Dendritic cell treated with granulocyte-macrophage colony-stimulating factor and Interleukin-4, amounts not matched to agents 40 ng/mL and 50 ng/mL, for 4 days (primary cell): ENCODE results near the gene NAA35.
"Not testable (repeated sequence)": the region's sequence is repeated elsewhere in the genome, so short reads cannot be mapped to it uniquely, and the experiment has no call there.

Experiments
- H3K27ac Mint-ChIP-seq: one replicate; pipeline ENCODE4 v1.8.0; 2022; ENCODE audit warnings: mild to moderate bottlenecking, mixed read lengths
- H3K27me3 Mint-ChIP-seq: one replicate; pipeline ENCODE4 v1.8.0; 2022; ENCODE audit warnings: mild to moderate bottlenecking, mixed read lengths
- H3K36me3 Mint-ChIP-seq: one replicate; pipeline ENCODE4 v1.8.0; 2022; ENCODE audit warnings: low read depth, mixed read lengths
- H3K4me1 Mint-ChIP-seq: one replicate; pipeline ENCODE4 v1.8.0; 2022; ENCODE audit warnings: low read depth, mixed read lengths
- H3K4me3 Mint-ChIP-seq: one replicate; pipeline ENCODE4 v1.8.0; 2022; ENCODE audit warnings: mild to moderate bottlenecking, moderate library complexity, mixed read lengths
- H3K9me3 Mint-ChIP-seq: one replicate; pipeline ENCODE4 v1.8.0; 2022; ENCODE audit warnings: mixed read lengths
- intact Hi-C: fragments of 100-400 bp; cut with micrococcal nuclease; formaldehyde crosslinking; loops from one replicate; pipeline ENCODE4 v1.15.0; 2022

The NAA35 gene

DNA sequence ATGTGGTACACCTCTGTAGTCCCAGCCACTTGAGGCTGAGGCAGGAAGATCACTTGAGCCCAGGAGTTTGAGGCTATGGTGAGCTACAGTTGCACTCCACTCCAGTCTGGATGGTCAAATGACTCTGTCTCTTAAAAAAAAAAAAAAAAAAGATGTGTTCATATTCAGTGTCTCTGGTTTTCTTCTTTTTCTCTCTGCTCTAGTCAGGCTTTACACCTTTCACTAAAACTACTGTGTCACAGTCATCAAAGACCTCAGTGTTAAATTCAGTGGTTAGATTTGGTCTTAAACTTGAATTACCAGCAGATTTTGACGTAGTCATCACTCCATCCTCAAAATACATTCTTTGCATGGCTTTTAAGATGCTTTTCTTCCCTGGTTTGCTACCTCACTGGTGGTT is 28.8 kb downstream of the NAA35 start:
- Mint-ChIP-seq H3K36me3 (peaks cover 82% of the 10 kb centered on the region), H3K9me3 (no peaks in the 10 kb centered on the region)
- intact Hi-C loops: no loop called here

DNA sequence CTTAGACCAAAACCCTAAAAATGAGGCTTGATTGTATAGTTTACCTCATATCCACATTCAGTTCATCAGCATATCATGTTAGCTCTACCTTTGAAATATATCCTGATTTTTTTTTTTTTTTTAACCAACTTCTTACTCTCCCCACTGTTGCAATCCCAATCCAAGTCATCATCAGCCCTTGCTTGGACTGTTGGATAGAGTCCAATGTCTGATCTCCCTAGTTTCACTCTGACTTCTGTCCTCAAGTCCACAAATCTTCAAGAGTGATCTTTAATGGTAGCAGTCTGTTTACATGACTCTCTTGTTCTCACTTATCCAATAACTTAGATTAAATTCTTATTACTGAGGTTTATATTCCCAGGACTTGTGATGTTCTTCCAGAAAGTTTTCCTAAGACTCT is 30.8 kb downstream of the NAA35 start:
- H3K27ac Mint-ChIP-seq: no peak overlapping the region
- intact Hi-C loops: no loop called here
- no peak overlapping the region for H3K4me3 Mint-ChIP-seq
- H3K36me3 Mint-ChIP-seq: peaks cover 74% of the 10 kb centered on the region
- peaks cover 9% of the 10 kb centered on the region for H3K4me1 Mint-ChIP-seq
- no peaks in the 10 kb centered on the region for H3K9me3 Mint-ChIP-seq
- no peaks in the 10 kb centered on the region for H3K27me3 Mint-ChIP-seq

More for the DNA sequence above, 28.8 kb downstream of the NAA35 start:
- no peak overlapping the region for H3K4me3 Mint-ChIP-seq
- no peaks in the 10 kb centered on the region for H3K27me3 Mint-ChIP-seq
- no peak overlapping the region for H3K27ac Mint-ChIP-seq
- H3K4me1 Mint-ChIP-seq: peaks cover 9% of the 10 kb centered on the region

DNA sequence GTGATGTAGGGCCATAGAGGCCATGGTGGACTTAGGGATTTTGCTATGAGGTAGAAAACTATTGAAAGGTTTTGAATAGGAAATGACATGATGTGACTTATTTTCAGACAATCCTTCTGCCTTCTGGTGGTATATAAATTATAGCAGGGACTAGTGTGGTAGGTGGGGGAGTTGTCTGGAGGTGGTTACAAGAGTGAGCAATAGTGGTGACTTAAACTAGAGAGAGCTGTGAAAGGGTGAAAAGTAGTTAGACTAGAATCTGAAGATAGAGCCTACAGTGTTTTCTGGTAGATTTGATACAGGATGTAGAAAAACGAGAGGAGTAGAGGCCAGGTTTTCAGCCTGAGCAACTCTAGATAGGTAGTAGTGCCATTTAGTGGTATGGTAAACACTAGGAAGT is 32.3 kb downstream of the NAA35 start:
- intact Hi-C loops: no loop called here
- Mint-ChIP-seq H3K27ac (no peak overlapping the region), H3K9me3 (no peaks in the 10 kb centered on the region), H3K4me1 (peaks cover 9% of the 10 kb centered on the region), H3K27me3 (no peaks in the 10 kb centered on the region), H3K4me3 (no peak overlapping the region), H3K36me3 (peaks cover 67% of the 10 kb centered on the region)

DNA sequence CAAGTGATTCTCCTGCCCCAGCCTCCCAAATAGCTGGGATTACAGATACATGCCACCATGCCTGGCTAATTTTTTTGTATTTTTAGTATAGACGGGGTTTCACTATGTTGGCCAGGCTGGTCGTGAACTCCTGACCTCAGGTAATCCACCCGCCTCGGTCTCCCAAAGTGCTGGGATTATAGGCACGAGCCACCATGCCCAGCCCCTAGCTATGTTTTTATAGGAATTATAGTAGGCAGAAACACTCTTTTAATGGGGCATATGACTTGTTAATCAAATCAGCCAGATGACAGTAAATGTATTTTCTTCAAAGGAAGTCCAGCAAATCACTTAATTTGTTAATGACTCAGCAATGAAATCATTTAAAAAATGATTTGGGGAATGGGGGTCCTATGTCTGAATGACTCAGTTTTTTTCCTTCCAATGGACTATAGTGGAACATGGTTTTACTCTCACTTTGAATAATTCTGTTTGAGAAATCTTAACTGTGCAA is 33.2 kb downstream of the NAA35 start:
- H3K9me3 Mint-ChIP-seq, intact Hi-C loops, H3K27ac Mint-ChIP-seq, H3K4me1 Mint-ChIP-seq, H3K27me3 Mint-ChIP-seq, H3K4me3 Mint-ChIP-seq: not testable (repeated sequence)
- peaks cover 68% of the 10 kb centered on the region for H3K36me3 Mint-ChIP-seq

DNA sequence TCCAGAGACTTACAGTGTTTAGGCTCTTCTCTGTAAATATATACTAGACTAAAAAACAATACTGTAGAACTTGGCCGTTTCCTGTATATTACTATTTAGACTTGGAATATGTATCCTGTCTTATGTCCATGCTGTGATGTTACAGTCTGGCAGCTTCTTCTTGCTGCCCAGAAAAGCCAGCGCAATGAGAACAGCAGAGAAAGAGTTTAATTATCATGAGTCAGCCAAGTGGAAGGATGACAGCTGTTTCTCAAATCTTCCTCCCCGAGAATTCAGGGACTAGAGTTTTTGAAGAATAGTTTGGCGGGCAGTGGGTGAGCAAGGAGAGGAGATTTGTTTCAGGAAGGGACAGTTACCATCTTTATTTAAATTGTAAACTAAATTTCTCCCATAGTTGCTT is 37.5 kb downstream of the NAA35 start:
- Mint-ChIP-seq H3K27ac (no peak overlapping the region), H3K27me3 (no peaks in the 10 kb centered on the region), H3K4me1 (no peaks in the 10 kb centered on the region), H3K9me3 (no peaks in the 10 kb centered on the region), H3K36me3 (peaks cover 70% of the 10 kb centered on the region), H3K4me3 (no peak overlapping the region)
- intact Hi-C loops: no loop called here

DNA sequence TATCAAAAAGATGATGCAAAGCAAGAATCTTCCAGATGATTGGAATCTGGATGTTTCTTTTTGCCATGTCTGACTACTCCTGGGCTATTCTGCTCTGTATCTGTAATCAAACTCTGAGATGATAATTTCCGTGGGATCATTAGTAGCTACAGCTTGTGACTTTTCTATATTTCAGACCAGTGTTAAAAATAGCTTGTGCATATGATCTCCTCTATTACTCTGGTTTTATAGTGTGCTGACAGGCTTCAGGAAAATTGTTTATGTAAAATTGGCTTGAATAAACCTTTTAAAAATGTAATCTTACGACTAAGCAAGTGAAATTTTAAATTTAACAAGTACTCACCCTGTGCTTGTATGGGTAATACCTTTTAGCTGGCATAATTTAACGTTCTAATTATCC is 40.4 kb downstream of the NAA35 start:
- H3K9me3 Mint-ChIP-seq: no peaks in the 10 kb centered on the region
- peaks cover 83% of the 10 kb centered on the region for H3K36me3 Mint-ChIP-seq
- no peak overlapping the region for H3K4me3 Mint-ChIP-seq
- H3K27me3 Mint-ChIP-seq: no peaks in the 10 kb centered on the region
- intact Hi-C loops: no loop called here
- no peaks in the 10 kb centered on the region for H3K4me1 Mint-ChIP-seq
- H3K27ac Mint-ChIP-seq: no peak overlapping the region

DNA sequence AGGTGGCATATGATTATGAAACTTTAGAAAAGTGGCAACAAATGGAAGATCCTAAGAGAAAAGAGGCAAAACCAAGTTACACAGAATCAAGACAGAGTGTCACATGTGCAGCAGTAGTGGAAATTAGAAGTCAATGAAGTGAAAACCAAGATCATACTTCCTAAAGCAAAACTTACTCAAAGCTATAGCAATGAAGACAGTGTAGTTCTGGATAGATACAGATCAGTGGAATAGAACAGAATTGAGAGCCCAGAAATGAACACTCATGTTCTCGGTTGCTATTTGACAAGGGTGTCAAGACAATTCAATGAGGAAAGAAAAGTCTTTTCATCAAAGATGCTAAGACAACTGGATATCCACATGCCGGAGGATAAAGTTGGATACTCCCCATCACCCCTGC is 43.5 kb downstream of the NAA35 start:
- Mint-ChIP-seq H3K9me3 (no peaks in the 10 kb centered on the region), H3K4me3 (no peak overlapping the region)

DNA sequence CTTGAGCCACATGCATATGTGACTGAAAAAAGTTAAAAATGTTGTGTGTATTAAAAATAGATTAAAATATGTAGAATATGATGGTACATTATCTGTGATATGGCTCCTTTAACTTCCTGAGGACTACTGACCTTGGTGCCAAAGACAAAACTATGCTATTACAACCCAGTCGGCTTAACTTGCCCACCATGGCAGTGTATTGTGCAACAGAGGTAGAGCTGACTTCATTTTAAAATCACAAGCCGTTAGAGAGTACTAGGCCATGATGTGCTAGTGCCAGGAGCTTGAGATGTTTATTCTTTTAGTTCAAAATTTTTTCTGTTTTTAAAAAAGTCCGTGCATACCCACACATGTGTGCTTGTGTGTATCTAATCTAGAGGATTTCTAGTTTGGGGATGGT is 46.3 kb downstream of the NAA35 start:
- no peaks in the 10 kb centered on the region for H3K9me3 Mint-ChIP-seq
- intact Hi-C loops: no loop called here
- peaks cover 77% of the 10 kb centered on the region for H3K36me3 Mint-ChIP-seq
- no peak overlapping the region for H3K27ac Mint-ChIP-seq
- no peaks in the 10 kb centered on the region for H3K4me1 Mint-ChIP-seq
- H3K4me3 Mint-ChIP-seq: no peak overlapping the region
- no peaks in the 10 kb centered on the region for H3K27me3 Mint-ChIP-seq

More for the DNA sequence above, 43.5 kb downstream of the NAA35 start:
- Mint-ChIP-seq H3K27ac (no peak overlapping the region), H3K4me1 (no peaks in the 10 kb centered on the region), H3K27me3 (no peaks in the 10 kb centered on the region), H3K36me3 (peaks cover 83% of the 10 kb centered on the region)
- intact Hi-C loops: no loop called here

DNA sequence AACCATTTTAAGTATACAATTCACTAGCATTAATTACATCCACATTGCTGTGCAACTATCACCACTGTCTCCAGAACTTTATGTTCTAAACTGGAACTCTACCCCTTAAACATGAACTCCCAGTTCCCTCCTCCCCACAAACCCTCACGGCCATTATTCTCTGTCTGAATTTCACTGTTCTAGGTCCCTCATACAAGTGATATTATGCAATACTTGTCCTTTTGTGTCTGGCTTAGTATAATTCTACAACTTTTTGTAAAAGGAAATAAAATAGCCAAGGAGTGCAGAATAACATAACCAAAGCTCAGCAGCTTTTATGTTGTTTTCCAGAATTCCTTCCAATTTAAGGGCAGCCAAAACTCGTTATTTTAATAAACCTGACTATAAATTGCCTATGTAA is 53.2 kb downstream of the NAA35 start:
- intact Hi-C loops: no loop called here
- Mint-ChIP-seq H3K4me1 (no peaks in the 10 kb centered on the region), H3K27ac (no peak overlapping the region), H3K36me3 (peaks cover 53% of the 10 kb centered on the region), H3K27me3 (no peaks in the 10 kb centered on the region), H3K4me3 (no peak overlapping the region), H3K9me3 (no peaks in the 10 kb centered on the region)

DNA sequence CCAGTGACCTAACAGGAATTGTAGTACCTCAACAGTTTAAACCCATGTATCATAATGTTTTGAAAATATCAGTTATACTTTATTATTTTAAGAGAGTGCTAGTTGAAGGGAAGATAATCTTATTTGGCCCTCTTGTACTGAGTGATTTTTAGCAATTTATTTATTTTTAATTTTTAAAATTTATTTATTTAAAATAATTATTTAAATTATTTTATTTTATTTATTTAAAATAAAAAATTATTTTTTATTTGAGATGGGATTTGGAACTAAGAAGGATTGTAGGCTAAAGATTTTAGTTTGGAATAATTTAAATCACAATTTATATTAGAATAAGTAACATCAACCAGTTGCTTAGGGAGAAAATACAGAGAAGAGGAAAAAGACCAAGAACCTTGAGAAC is 54.2 kb downstream of the NAA35 start:
- intact Hi-C loops: no loop called here
- Mint-ChIP-seq H3K9me3 (no peaks in the 10 kb centered on the region), H3K27me3 (no peaks in the 10 kb centered on the region), H3K4me1 (no peaks in the 10 kb centered on the region), H3K36me3 (peaks cover 49% of the 10 kb centered on the region), H3K4me3 (no peak overlapping the region), H3K27ac (no peak overlapping the region)

DNA sequence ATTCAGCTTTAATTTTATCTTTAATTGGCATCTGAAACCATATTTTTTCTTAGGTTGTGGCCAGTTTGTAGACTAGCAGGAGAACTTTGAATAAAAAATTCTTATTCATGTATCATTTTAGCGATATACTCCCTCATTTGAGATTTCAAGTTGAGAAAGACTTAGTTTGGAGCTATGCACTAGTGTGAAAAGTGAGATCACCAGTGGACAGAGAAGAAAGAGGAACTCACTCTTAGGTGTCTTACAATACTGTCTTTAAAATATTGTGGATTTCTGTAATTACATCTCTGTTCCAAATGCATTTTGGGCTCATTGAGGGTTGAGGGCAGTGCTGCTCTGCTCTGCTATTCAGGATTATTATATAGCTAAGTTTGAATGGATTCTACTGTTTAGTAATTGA is 54.7 kb downstream of the NAA35 start:
- H3K4me1 Mint-ChIP-seq: no peaks in the 10 kb centered on the region
- H3K27me3 Mint-ChIP-seq: no peaks in the 10 kb centered on the region
- H3K36me3 Mint-ChIP-seq: peaks cover 52% of the 10 kb centered on the region
- H3K4me3 Mint-ChIP-seq: no peak overlapping the region
- no peaks in the 10 kb centered on the region for H3K9me3 Mint-ChIP-seq
- no peak overlapping the region for H3K27ac Mint-ChIP-seq
- intact Hi-C loops: no loop called here

DNA sequence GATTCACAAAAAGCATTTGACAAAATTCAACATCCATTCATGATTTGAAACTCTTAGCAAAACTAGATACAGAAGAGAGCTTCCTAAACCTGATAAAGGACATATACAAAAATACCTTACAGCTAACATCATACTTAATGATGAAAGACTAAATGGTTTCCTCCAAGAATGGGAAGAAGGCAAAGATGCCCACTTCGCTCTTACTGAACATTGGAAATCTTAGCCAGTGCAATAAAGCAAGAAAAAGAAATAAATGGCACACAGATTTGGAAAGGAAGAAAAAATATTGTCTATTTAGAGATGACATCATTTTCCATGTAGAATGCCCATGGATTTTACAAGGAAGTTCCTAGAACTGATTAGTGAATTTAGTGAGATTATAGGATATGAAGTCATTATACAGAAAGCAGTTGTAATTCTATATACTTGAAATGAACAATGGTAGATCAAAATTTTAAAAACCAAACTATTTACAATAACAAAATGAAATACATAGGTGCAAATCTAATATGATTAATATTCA is 64.4 kb downstream of the NAA35 start:
- no peaks in the 10 kb centered on the region for H3K27me3 Mint-ChIP-seq
- intact Hi-C loops: no loop called here
- peaks cover 89% of the 10 kb centered on the region for H3K36me3 Mint-ChIP-seq
- no peak overlapping the region for H3K4me3 Mint-ChIP-seq
- H3K4me1 Mint-ChIP-seq: no peaks in the 10 kb centered on the region
- peaks cover 19% of the 10 kb centered on the region for H3K9me3 Mint-ChIP-seq
- no peak overlapping the region for H3K27ac Mint-ChIP-seq

DNA sequence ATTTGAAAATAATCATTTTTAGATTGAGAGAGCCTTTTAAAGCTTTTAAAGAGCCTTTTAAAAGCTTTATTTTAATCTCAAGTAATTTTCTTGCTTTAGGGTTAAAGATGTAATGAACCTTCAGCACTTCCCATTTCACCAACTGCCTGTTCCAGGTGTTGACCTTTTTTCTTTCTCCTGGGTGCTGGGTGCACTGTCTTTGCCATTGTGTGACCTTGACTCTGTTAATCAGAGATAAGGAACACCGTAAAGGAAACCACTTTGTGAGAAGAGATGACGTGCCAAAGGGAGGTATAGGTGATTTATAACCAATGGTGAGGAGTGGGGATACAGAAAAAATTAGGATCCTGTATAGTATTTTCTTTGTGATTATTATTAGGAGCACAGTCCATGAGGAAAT is 68.2 kb downstream of the NAA35 start:
- intact Hi-C loops: no loop called here
- Mint-ChIP-seq H3K4me1 (no peaks in the 10 kb centered on the region), H3K27me3 (no peaks in the 10 kb centered on the region), H3K27ac (no peak overlapping the region), H3K4me3 (no peak overlapping the region), H3K9me3 (peaks cover 14% of the 10 kb centered on the region), H3K36me3 (peaks cover 78% of the 10 kb centered on the region)

DNA sequence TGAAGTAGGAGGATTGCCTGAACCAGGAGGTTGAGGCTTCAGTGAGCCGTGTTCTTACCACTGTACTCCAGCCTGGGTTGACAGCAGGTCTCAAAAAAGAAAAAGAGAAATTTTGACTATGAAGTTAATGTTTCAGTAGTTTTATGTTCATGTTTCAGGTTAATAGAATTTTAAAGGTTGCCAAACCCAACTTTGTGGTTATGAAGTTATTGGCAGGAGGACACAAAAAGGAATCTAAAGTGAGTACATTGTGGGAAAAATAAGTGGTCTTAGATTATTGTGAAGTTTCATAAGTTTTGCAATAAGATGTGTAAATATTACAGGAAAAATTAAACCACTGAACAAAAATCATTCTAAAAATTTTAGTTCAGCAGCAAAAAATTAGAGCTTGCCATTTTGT is 79.8 kb downstream of the NAA35 start:
- no peaks in the 10 kb centered on the region for H3K27me3 Mint-ChIP-seq
- no peak overlapping the region for H3K27ac Mint-ChIP-seq
- no peaks in the 10 kb centered on the region for H3K9me3 Mint-ChIP-seq
- intact Hi-C loops: no loop called here
- H3K36me3 Mint-ChIP-seq: peaks cover 92% of the 10 kb centered on the region
- peaks cover 17% of the 10 kb centered on the region for H3K4me1 Mint-ChIP-seq
- no peak overlapping the region for H3K4me3 Mint-ChIP-seq

DNA sequence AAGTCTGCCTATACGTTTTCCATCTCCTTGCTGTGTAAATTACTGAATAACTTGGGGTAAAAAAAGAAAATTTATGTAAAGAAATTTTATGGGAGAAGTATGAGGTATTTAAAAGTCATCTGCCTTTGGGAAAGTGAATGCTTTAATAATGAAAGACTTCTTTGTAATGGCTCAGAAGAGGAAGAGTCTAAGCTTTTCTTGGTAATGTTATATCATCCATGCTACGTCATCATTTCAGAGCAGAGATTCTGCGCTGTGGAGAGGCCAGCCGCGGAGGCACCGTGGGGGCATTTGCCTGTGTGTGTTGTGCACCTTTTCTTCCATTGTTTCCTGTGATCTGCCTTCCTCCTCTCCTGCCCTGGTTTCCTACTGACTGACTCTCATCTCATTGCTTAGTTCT is 80.2 kb downstream of the NAA35 start:
- H3K9me3 Mint-ChIP-seq: no peaks in the 10 kb centered on the region
- intact Hi-C loops: no loop called here
- H3K36me3 Mint-ChIP-seq: peaks cover 95% of the 10 kb centered on the region
- no peak overlapping the region for H3K27ac Mint-ChIP-seq
- no peak overlapping the region for H3K4me3 Mint-ChIP-seq
- no peaks in the 10 kb centered on the region for H3K27me3 Mint-ChIP-seq
- peaks cover 17% of the 10 kb centered on the region for H3K4me1 Mint-ChIP-seq
